Panc1 (cell line): ENCODE data around the gene RHBDD1. TPM values are rescaled to one million over a fixed set of nuclear protein-coding genes. Genes with fewer than 3 reads are reported as not detected.

Experiments
- ATAC-seq: fragments of 200-7000 bp; cut with Tn5 transposase; 2 replicates; pipeline ENCODE4 v1.9.1; 2020; ENCODE audit warnings: mild to moderate bottlenecking, moderate library complexity
- BruUV-seq: library from RNA; stranded (reverse); fragments of 400-500 nt; replicated peaks from 2 replicates; lab custom pipeline; 2021; lab: Mats Ljungman, UMichigan
- CTCF ChIA-PET: fragments of 300-600 bp; sonication (Branson Sonifier 250); formaldehyde crosslinking; loops from one replicate; lab custom pipeline; 2022; ENCODE audit warnings: antibody characterized with exemption; lab: Charles Lee
- POLR2A ChIA-PET: fragments of 300-600 bp; sonication (Branson Sonifier 250); formaldehyde crosslinking; loops from one replicate; lab custom pipeline; 2022; ENCODE audit warnings: antibody characterized with exemption; lab: Charles Lee
- DNase-seq: peaks from one replicate; pipeline ENCODE4 v3.0.0-alpha.2; 2010; ENCODE audit warnings: low read depth, low spot score
- H3K27ac ChIP-seq: 2 replicates; pipeline ENCODE4 v1.5.1; 2011; ENCODE audit warnings: mild to moderate bottlenecking, low read length, inconsistent platforms
- H3K27me3 ChIP-seq: fragments of 200-500 bp; sonication (Bioruptor generic); 2 replicates; pipeline ENCODE4 v1.6.0; 2014; ENCODE audit warnings: low read length, inconsistent platforms; ENCODE audit not compliant: control insufficient read depth, insufficient read depth
- H3K36me3 ChIP-seq: fragments of 200-500 bp; sonication (Bioruptor generic); 2 replicates; pipeline ENCODE4 v1.5.1; 2014; ENCODE audit warnings: inconsistent platforms, mild to moderate bottlenecking, low read length, moderate library complexity; ENCODE audit not compliant: control insufficient read depth, insufficient read depth
- H3K4me1 ChIP-seq: 2 replicates; pipeline ENCODE4 v1.5.1; 2011; ENCODE audit warnings: inconsistent platforms, mild to moderate bottlenecking, low read length, moderate library complexity; ENCODE audit not compliant: control insufficient read depth, insufficient read depth
- H3K4me3 ChIP-seq, 2 experiments: 2 replicates each; pipeline ENCODE4 v1.5.1; 2011 to 2012; ENCODE audit warnings: low read depth in 2 of 2, low read length in 2 of 2, mild to moderate bottlenecking in 2 of 2, inconsistent platforms in 1 of 2, moderate library complexity in 1 of 2
- H3K9me3 ChIP-seq: fragments of 200-500 bp; sonication (Bioruptor generic); 2 replicates; pipeline ENCODE4 v1.5.1; 2014; ENCODE audit warnings: low read depth, mild to moderate bottlenecking, inconsistent platforms, low read length, moderate library complexity; ENCODE audit not compliant: control insufficient read depth, insufficient read depth
- CTCF ChIP-seq: fragments of 450-650 bp; IDR thresholded peaks from 2 replicates; pipeline ENCODE4 v1.5.1; 2017; ENCODE audit warnings: mild to moderate bottlenecking
- POLR2AphosphoS5 ChIP-seq: IDR thresholded peaks from 2 replicates; pipeline ENCODE4 v1.6.1; 2012; ENCODE audit warnings: mild to moderate bottlenecking, low read depth, low read length, moderate library complexity
- REST ChIP-seq, 2 experiments: IDR thresholded peaks; 2 replicates each; pipeline ENCODE4 v1.6.1; 2011 to 2012; ENCODE audit warnings: low read depth in 2 of 2, control low read depth in 1 of 2, low read length in 1 of 2, mild to moderate bottlenecking in 1 of 2, moderate library complexity in 1 of 2; ENCODE audit not compliant: insufficient read depth in 1 of 2
- SIN3A ChIP-seq: IDR thresholded peaks from 2 replicates; pipeline ENCODE4 v1.6.1; 2012; ENCODE audit warnings: low read depth, mild to moderate bottlenecking, low read length, moderate library complexity, borderline replicate concordance; ENCODE audit not compliant: insufficient read depth
- TCF7L2 ChIP-seq: IDR thresholded peaks from 2 replicates; pipeline ENCODE4 v1.6.1; 2011; ENCODE audit warnings: mild to moderate bottlenecking, low read depth, low read length, inconsistent platforms
- in situ Hi-C: cut with HindIII; loops from 2 replicates; pipeline ENCODE4 v1.10.0; 2016; ENCODE audit warnings: low sequenced_read_pairs, low pct_unique_long_range_greater_than_20kb
- intact Hi-C: fragments of 100-400 bp; cut with micrococcal nuclease; formaldehyde crosslinking; loops from one replicate; pipeline ENCODE4 v1.10.0; 2022; ENCODE audit not compliant: unreplicated experiment
- total RNA-seq: library from RNA; stranded (reverse); gene quantifications from one replicate; pipeline ENCODE4 v1.2.1, GENCODE V29; 2021; ENCODE audit not compliant: unreplicated experiment

The RHBDD1 gene
- total RNA-seq, 1 experiment from 2014 or later: 25.3 TPM

GRCh38 chr2:226829721-226830631 is 5.9 kb upstream of the RHBDD1 start:
- DNase-seq (no peak), ATAC-seq (no peak)
- Histone ChIP-seq H3K4me1 (peaks cover 3% of the 10 kb centered on the region; the same call in 1 of the 2 replicates), H3K36me3 (no peaks in the 10 kb centered on the region), H3K4me3 (no peak overlapping the region), H3K27me3 (no peaks in the 10 kb centered on the region), H3K9me3 (no peaks in the 10 kb centered on the region), H3K27ac (no peak overlapping the region)
- no peak for TF ChIP-seq SIN3A
- TF ChIP-seq CTCF: no peak
- no peak for TF ChIP-seq POLR2AphosphoS5
- TF ChIP-seq TCF7L2: no peak
- no peak for TF ChIP-seq REST (IDR thresholded peaks at IDR 0.05; ENCODE audit: insufficient read depth in 1 of 2, low read depth in 2 of 2, low read length in 1 of 2)
- POLR2A ChIA-PET: no interaction called here
- CTCF ChIA-PET: interaction anchor here (0.6 kb wide), 1 partner anchor 122 kb away, joined by 5 read pairs; no protein-coding TSS in a partner anchor
- intact Hi-C loops (no loop called here), in situ Hi-C loops (no loop called here)
- no TSS peak for BruUV-seq

GRCh38 chr2:226831266-226831665 is 4.6 kb upstream of the RHBDD1 start:
- Histone ChIP-seq H3K9me3 (no peaks in the 10 kb centered on the region), H3K27me3 (no peaks in the 10 kb centered on the region), H3K4me1 (peaks cover 3% of the 10 kb centered on the region; the same call in 1 of the 2 replicates), H3K4me3 (no peak overlapping the region), H3K36me3 (no peaks in the 10 kb centered on the region), H3K27ac (no peak overlapping the region)
- POLR2A ChIA-PET: no interaction called here
- TF ChIP-seq REST (IDR thresholded peaks at IDR 0.05; ENCODE audit: insufficient read depth in 1 of 2, low read depth in 2 of 2, low read length in 1 of 2) (no peak), CTCF (no peak), SIN3A (no peak), POLR2AphosphoS5 (no peak), TCF7L2 (no peak)
- CTCF ChIA-PET: no interaction called here
- in situ Hi-C loops: no loop called here
- ATAC-seq: no peak
- BruUV-seq: no TSS peak
- intact Hi-C loops: no loop called here
- DNase-seq: no peak
